Astrocyte (in vitro differentiated cells and primary cell): Measurements from ENCODE around the gene PUS7.
"Not testable (repeated sequence)": the region's sequence is repeated elsewhere in the genome, so short reads cannot be mapped to it uniquely, and the experiment has no call there.

Source experiments
- EZH2 ChIP-seq: IDR thresholded peaks from 2 replicates; pipeline ENCODE4 v1.6.1; 2012; ENCODE audit warnings: mild to moderate bottlenecking, low read length, inconsistent platforms; ENCODE audit not compliant: insufficient read depth
- TF ChIP-seq, protein P1 (sequence below): IDR thresholded peaks from 2 replicates; pipeline ENCODE4 v1.5.1; 2011; ENCODE audit warnings: low read depth, mild to moderate bottlenecking, inconsistent platforms, low read length, moderate library complexity; ENCODE audit not compliant: insufficient read depth

DNA sequence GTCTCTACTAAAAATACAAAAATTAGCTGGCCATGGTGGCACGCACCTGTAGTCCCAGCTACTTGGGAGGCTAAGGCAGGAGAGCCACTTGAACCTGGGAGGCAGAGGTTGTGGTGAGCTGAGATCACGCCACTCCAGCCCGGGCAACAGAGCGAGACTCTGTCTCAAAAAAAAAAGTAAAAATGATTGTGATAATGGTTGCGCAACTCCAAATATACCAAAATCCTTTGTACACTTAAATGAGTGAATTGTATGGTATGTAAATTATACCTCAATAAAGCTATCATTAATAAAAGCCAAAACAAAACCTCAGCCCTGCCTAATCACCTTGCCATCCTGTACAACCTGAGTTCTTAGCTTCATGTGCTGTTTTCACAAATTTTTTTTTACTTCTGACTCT is 71.2 kb downstream of the PUS7 start:
- TF ChIP-seq, protein P1, sequence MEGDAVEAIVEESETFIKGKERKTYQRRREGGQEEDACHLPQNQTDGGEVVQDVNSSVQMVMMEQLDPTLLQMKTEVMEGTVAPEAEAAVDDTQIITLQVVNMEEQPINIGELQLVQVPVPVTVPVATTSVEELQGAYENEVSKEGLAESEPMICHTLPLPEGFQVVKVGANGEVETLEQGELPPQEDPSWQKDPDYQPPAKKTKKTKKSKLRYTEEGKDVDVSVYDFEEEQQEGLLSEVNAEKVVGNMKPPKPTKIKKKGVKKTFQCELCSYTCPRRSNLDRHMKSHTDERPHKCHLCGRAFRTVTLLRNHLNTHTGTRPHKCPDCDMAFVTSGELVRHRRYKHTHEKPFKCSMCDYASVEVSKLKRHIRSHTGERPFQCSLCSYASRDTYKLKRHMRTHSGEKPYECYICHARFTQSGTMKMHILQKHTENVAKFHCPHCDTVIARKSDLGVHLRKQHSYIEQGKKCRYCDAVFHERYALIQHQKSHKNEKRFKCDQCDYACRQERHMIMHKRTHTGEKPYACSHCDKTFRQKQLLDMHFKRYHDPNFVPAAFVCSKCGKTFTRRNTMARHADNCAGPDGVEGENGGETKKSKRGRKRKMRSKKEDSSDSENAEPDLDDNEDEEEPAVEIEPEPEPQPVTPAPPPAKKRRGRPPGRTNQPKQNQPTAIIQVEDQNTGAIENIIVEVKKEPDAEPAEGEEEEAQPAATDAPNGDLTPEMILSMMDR = not testable (repeated sequence)
- not testable (repeated sequence) for TF ChIP-seq EZH2
